Measurements from ENCODE around the gene IBSP.

IBSP gene

DNA sequence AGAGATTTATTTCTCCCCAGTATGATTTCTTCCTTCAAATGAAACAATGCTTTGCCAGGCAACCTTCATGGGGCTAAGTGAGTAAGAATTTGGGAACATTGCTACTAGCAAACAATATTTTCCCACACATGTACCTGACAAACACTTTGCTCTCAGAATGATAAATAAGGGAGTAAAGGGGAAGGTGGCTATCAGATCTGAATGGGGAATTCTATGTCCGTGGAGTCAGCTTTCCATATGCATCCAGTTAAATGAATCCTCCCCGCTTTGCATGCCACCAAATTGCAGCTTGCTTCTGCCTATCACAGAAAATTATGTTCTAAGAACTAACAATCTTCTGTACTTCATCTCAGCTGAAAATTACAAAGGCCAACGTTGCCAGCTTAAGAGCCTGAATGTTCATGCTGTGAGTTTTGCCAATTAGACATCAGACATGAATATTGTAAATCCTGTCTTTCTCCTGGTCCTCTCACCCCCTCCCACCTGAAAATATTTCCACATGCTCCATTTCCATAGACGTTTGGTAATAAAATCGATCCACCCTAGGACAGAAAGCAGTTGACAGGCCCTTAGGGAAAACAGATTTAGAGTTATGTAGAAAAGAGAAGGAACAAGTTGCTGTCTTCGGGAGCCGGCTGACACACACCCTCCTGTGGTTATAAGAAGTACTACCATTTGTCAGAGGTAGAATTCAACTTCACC lies 39.7 kb downstream of the IBSP start:
- no peak for DNase-seq

DNA sequence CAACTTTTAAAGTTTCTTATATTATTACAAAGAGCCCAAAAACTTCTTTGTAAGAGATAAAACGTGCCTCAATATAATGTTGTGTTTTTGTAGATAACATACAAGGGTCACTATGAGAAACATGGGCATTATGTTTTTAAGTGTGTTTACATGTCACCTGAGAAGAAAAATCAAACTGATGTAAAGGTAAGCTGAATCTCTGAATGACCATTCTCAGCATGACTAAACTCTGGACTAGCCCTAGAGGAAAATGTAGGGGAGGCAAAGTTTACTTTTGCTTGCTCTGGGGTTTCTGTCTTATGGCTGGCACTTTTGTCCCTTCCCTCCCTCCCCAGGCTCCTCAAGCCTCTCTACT lies 40.2 kb downstream of the IBSP start:
- DNase-seq, result no peak

GRCh38 chr4:87840149-87840548 lies 40.8 kb downstream of the IBSP start:
- DNase-seq, result no peak

DNA sequence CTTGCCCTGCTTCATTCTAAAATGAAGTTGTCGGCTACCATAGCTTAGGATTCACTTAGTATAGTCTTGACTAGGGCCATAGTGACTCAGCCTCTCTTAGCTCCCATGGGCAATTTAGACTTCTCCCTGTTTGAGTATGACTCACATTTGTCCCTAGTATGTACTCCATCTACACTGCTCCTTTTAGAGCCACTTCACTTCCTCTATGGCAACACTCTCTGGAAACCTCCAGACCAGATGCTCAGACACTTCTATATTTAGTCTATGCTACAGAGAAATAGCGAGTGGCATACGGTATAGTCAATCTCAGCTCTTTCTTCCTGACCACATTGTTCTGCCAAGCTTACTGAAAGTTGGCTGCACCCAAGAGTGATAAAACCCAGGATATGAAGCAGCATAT lies 44.6 kb downstream of the IBSP start:
- DNase-seq, result no peak

GRCh38 chr4:87844452-87844851 lies 45.1 kb downstream of the IBSP start:
- DNase-seq, result no peak

GRCh38 chr4:87846226-87846625 lies 46.9 kb downstream of the IBSP start:
- DNase-seq, result no peak

DNA sequence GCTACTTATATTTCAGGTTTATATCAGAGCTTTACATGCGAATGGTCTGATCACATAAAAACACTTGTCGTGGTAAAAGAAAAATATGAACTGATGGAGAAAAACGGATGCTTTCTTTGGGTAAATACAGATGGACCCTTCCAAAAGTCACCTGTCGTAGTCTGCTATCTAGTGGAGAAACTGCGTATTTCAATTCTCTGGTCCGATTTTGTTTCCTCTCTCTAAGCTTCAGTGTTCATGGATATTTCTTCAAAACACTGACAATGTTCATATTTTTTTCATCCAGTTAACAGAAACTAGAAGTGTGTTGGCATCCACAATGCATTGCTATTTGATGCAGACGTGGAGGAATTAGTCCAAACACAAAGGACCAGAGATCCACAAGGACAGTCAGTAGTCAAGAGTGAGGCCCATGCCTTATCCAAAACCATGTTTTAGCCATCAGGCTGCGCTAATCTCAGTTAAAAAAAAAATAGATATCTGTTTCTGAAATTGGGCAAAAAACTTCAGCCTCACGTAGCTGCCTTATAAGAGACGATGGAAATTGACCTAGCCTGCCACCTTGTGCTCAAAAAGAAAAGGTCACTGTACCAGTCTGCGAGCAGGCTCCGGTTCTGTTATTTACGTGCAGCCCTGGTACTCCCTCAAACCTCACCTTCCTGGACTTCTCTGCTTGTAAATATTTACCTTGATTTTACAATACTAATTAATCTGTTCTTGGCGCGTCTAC lies 49.4 kb downstream of the IBSP start:
- peak in 1 of 4 experiments; percentile 3 for DNase-seq

GRCh38 chr4:87849612-87850011 lies 50.3 kb downstream of the IBSP start:
- DNase-seq, result no peak

- DNase-seq, result no peak
These were observed 52.0 kb downstream of the IBSP start for GRCh38 chr4:87851332-87851731.

DNA sequence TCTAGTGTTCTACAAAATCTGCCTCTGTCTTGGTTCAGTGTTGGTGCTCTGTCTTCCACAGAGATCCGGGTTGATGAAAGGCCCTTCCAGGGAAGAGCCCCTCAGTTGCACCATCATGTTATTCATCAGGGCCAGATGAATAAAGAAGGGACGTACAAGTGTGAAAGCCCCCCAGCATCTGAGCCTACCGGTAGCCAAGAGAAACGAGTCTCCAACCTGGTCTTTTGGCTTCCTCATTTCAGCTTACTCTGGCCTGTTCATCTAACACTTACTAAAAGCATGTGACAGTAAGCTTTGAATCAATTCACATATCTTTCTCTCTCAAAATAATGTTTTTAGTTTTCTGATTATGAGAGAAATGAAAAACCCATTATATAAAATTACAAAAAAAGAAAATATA lies 52.6 kb downstream of the IBSP start:
- no peak for DNase-seq

- no peak for DNase-seq
These were observed 53.8 kb downstream of the IBSP start for GRCh38 chr4:87853108-87853507.

DNA sequence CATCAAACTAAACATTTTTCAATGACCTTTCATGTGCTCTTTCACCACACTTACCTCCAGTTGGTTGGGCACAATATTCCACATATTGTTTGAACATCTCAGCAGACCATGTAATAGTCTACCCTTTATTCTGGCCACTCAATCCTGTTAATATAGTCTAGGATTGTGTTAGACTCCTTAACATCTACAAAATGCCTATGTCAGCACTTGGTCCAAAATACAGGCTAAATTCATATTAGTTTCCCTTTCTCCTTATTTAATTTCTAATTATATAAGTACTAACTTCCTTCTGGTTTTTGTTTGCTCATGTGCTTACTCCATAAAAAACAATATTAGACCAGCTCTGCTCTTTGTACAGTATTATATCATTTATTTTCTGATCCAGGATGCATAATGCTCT lies 54.5 kb downstream of the IBSP start:
- no peak for DNase-seq

- no peak for DNase-seq
These were observed 56.2 kb downstream of the IBSP start for GRCh38 chr4:87855559-87855958.

DNA sequence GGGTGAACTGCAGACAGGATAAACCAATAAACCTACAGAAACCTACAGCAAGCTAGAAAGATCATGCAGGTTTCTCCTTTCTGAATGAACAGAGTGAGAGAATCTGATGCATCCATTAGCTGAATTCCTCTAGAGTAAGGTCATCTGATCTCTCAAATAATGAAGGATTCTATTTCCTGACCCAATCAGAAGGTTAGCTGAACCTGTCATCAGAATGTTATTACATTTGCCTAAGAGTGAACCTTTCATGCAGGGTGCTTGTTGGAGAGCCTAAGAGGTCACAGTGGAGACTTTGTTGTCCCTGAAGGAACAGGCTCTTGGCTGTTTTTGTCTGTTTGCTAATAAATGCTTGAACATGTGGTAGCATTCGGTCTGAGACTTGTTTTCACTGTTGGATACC lies 57.5 kb downstream of the IBSP start:
- no peak for DNase-seq

- no peak for DNase-seq
These were observed 58.4 kb downstream of the IBSP start for GRCh38 chr4:87857789-87858188.

Data from activated CD4-positive, CD25-positive, alpha-beta regulatory T cell (primary cell).